ENCODE measurements around the gene PDE1C. TPM values are rescaled to one million over a fixed set of nuclear protein-coding genes. Genes with fewer than 3 reads are reported as not detected.
"Not testable (repeated sequence)": the region's sequence is repeated elsewhere in the genome, so short reads cannot be mapped to it uniquely, and the experiment has no call there.

PDE1C gene
- total RNA-seq, 1 experiment from 2014 or later: not detected

DNA sequence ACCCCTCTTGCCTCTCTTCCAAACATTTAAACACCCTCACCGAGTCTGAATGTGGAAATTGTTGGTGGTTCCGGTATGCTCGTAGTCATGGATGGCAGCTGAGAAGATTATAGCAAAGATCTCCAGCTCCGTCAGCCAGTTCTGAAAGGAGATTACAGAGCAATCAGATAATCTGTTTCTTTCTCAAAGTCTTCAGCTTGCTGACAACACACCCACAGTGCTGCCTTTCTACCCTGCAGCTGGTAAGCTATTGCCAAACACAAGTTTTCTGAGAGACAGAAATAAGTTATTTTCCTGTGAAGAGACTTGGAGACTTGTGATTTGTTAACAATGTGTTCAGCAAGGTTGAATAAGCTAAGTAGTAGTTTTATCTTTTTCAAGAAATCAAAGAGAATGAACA is 219.6 kb downstream of the PDE1C start:
- no peak for TF ChIP-seq EZH2 (IDR thresholded peaks at IDR 0.05; ENCODE audit: borderline replicate concordance, low read depth, low read length, poor library complexity, severe bottlenecking)
- TF ChIP-seq, protein P1, sequence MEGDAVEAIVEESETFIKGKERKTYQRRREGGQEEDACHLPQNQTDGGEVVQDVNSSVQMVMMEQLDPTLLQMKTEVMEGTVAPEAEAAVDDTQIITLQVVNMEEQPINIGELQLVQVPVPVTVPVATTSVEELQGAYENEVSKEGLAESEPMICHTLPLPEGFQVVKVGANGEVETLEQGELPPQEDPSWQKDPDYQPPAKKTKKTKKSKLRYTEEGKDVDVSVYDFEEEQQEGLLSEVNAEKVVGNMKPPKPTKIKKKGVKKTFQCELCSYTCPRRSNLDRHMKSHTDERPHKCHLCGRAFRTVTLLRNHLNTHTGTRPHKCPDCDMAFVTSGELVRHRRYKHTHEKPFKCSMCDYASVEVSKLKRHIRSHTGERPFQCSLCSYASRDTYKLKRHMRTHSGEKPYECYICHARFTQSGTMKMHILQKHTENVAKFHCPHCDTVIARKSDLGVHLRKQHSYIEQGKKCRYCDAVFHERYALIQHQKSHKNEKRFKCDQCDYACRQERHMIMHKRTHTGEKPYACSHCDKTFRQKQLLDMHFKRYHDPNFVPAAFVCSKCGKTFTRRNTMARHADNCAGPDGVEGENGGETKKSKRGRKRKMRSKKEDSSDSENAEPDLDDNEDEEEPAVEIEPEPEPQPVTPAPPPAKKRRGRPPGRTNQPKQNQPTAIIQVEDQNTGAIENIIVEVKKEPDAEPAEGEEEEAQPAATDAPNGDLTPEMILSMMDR (conservative IDR thresholded peaks at IDR 0.05; ENCODE audit: low read depth, low read length): no peak
- Histone ChIP-seq H3K4me3 (ENCODE audit: low read depth, low read length, poor library complexity, severe bottlenecking) (no peak overlapping the region), H3K4me1 (ENCODE audit: insufficient read depth, low read length, poor library complexity, severe bottlenecking) (no peaks in the 10 kb centered on the region), H3K27ac (ENCODE audit: low read depth, low read length, poor library complexity, severe bottlenecking) (no peak overlapping the region), H3K9me3 (ENCODE audit: low read depth, low read length, poor library complexity, severe bottlenecking) (no peaks in the 10 kb centered on the region), H3K27me3 (replicated peaks; ENCODE audit: insufficient read depth, low read depth, low read length, poor library complexity) (peaks cover 13% of the 10 kb centered on the region), H3K36me3 (ENCODE audit: insufficient read depth, low read length, poor library complexity, severe bottlenecking) (no peaks in the 10 kb centered on the region)
- CTCF ChIA-PET: no interaction called here
- no peak for DNase-seq (ENCODE audit: low spot score)
- BruUV-seq (replicated peaks): no TSS peak
- POLR2A ChIA-PET (ENCODE audit: low non-redundant PET): no interaction called here
- intact Hi-C loops (cut with micrococcal nuclease; ENCODE audit: unreplicated experiment): no loop called here

DNA sequence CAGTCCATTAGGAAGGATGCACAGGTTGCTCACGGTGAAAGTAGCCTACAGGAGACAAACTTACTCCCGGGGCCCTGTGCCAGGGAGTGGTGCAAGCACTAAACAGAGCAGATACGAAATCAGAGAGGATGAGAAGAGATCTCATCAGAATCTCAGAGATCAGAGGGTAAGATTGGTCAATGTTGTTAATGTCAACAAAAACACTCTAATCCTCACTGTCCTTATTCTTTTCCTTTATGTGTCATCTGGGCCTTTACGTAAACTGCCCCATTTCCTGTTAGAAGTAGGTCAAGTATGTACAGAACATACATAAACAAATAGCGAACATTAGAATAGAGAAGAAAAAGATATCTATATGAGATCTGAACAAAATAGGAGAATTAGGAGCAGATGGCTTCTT is 220.1 kb downstream of the PDE1C start:
- Histone ChIP-seq H3K27me3 (replicated peaks; ENCODE audit: insufficient read depth, low read depth, low read length, poor library complexity) (peaks cover 13% of the 10 kb centered on the region), H3K36me3 (ENCODE audit: insufficient read depth, low read length, poor library complexity, severe bottlenecking) (no peaks in the 10 kb centered on the region), H3K9me3 (ENCODE audit: low read depth, low read length, poor library complexity, severe bottlenecking) (no peaks in the 10 kb centered on the region), H3K4me1 (ENCODE audit: insufficient read depth, low read length, poor library complexity, severe bottlenecking) (no peaks in the 10 kb centered on the region), H3K4me3 (ENCODE audit: low read depth, low read length, poor library complexity, severe bottlenecking) (no peak overlapping the region), H3K27ac (ENCODE audit: low read depth, low read length, poor library complexity, severe bottlenecking) (no peak overlapping the region)
- POLR2A ChIA-PET (ENCODE audit: low non-redundant PET): no interaction called here
- no peak for TF ChIP-seq EZH2 (IDR thresholded peaks at IDR 0.05; ENCODE audit: borderline replicate concordance, low read depth, low read length, poor library complexity, severe bottlenecking)
- TF ChIP-seq, protein P1 (conservative IDR thresholded peaks at IDR 0.05; ENCODE audit: low read depth, low read length): no peak
- CTCF ChIA-PET: no interaction called here
- BruUV-seq (replicated peaks): no TSS peak
- intact Hi-C loops (cut with micrococcal nuclease; ENCODE audit: unreplicated experiment): no loop called here
- DNase-seq (ENCODE audit: low spot score): no peak

GRCh38 chr7:31835471-31835870 is 234.7 kb downstream of the PDE1C start:
- CTCF ChIA-PET: no interaction called here
- Histone ChIP-seq H3K9me3 (ENCODE audit: low read depth, low read length, poor library complexity, severe bottlenecking) (no peaks in the 10 kb centered on the region), H3K27me3 (replicated peaks; ENCODE audit: insufficient read depth, low read depth, low read length, poor library complexity) (peaks cover 22% of the 10 kb centered on the region), H3K36me3 (ENCODE audit: insufficient read depth, low read length, poor library complexity, severe bottlenecking) (no peaks in the 10 kb centered on the region), H3K27ac (ENCODE audit: low read depth, low read length, poor library complexity, severe bottlenecking) (no peak overlapping the region), H3K4me1 (ENCODE audit: insufficient read depth, low read length, poor library complexity, severe bottlenecking) (no peaks in the 10 kb centered on the region), H3K4me3 (ENCODE audit: low read depth, low read length, poor library complexity, severe bottlenecking) (no peak overlapping the region)
- TF ChIP-seq, protein P1 (conservative IDR thresholded peaks at IDR 0.05; ENCODE audit: low read depth, low read length): no peak
- no peak for TF ChIP-seq EZH2 (IDR thresholded peaks at IDR 0.05; ENCODE audit: borderline replicate concordance, low read depth, low read length, poor library complexity, severe bottlenecking)
- POLR2A ChIA-PET (ENCODE audit: low non-redundant PET): no interaction called here
- BruUV-seq (replicated peaks): no TSS peak
- DNase-seq (ENCODE audit: low spot score): no peak
- intact Hi-C loops (cut with micrococcal nuclease; ENCODE audit: unreplicated experiment): no loop called here

- intact Hi-C loops (cut with micrococcal nuclease; ENCODE audit: unreplicated experiment); H3K4me1 ChIP-seq (ENCODE audit: insufficient read depth, low read length, poor library complexity, severe bottlenecking); DNase-seq (ENCODE audit: low spot score); H3K4me3 ChIP-seq (ENCODE audit: low read depth, low read length, poor library complexity, severe bottlenecking); BruUV-seq (replicated peaks); H3K27ac ChIP-seq (ENCODE audit: low read depth, low read length, poor library complexity, severe bottlenecking); CTCF ChIA-PET; H3K36me3 ChIP-seq (ENCODE audit: insufficient read depth, low read length, poor library complexity, severe bottlenecking); POLR2A ChIA-PET (ENCODE audit: low non-redundant PET); H3K9me3 ChIP-seq (ENCODE audit: low read depth, low read length, poor library complexity, severe bottlenecking): not testable (repeated sequence)
- H3K27me3 ChIP-seq (replicated peaks; ENCODE audit: insufficient read depth, low read depth, low read length, poor library complexity): peaks cover 17% of the 10 kb centered on the region
Measured at GRCh38 chr7:31833625-31834024, 236.6 kb downstream of the PDE1C start.

Measured in A673 (cell line).